Mesendoderm (in vitro differentiated cells): ENCODE data around the gene SPEM1.
"Not testable (repeated sequence)": the region's sequence is repeated elsewhere in the genome, so short reads cannot be mapped to it uniquely, and the experiment has no call there.

Experiments used
- DNase-seq: peaks from one replicate; pipeline ENCODE4 v3.0.0; 2013
- H2AK5ac ChIP-seq: 2 replicates; pipeline ENCODE4 v1.6.1; 2013; ENCODE audit warnings: low read length, inconsistent platforms
- H2BK120ac ChIP-seq: 2 replicates; pipeline ENCODE4 v1.6.1; 2013; ENCODE audit warnings: low read depth, mild to moderate bottlenecking, low read length, moderate library complexity, mixed read lengths
- H2BK15ac ChIP-seq: replicated peaks from 2 replicates; pipeline ENCODE4 v1.6.1; 2013; ENCODE audit warnings: low read depth, mild to moderate bottlenecking, moderate library complexity
- H2BK5ac ChIP-seq: 2 replicates; pipeline ENCODE4 v1.6.1; 2013; ENCODE audit warnings: low read length, inconsistent platforms
- H3K18ac ChIP-seq: 2 replicates; pipeline ENCODE4 v1.6.1; 2013; ENCODE audit warnings: mild to moderate bottlenecking, low read length, mixed read lengths
- H3K23ac ChIP-seq: one replicate; pipeline ENCODE4 v1.6.1; 2013; ENCODE audit warnings: low read length
- H3K27ac ChIP-seq: 2 replicates; pipeline ENCODE4 v1.5.1; 2013; ENCODE audit warnings: low read depth, mild to moderate bottlenecking, inconsistent platforms, low read length, moderate library complexity
- H3K27me3 ChIP-seq: 2 replicates; pipeline ENCODE4 v1.6.1; 2013; ENCODE audit warnings: low read length, control low read depth, mild to moderate bottlenecking, inconsistent platforms; ENCODE audit not compliant: insufficient read depth, poor library complexity
- H3K36me3 ChIP-seq: 2 replicates; pipeline ENCODE4 v1.6.1; 2013; ENCODE audit warnings: low read length, inconsistent platforms; ENCODE audit not compliant: control insufficient read depth, insufficient read depth
- H3K4ac ChIP-seq: one replicate; pipeline ENCODE4 v1.6.1; 2013; ENCODE audit warnings: low read depth, mild to moderate bottlenecking, low read length, moderate library complexity
- H3K4me1 ChIP-seq: 2 replicates; pipeline ENCODE4 v1.6.1; 2013; ENCODE audit warnings: low read depth, low read length, inconsistent platforms; ENCODE audit not compliant: control insufficient read depth
- H3K4me2 ChIP-seq: 2 replicates; pipeline ENCODE4 v1.6.1; 2013; ENCODE audit warnings: low read length
- H3K4me3 ChIP-seq: 2 replicates; pipeline ENCODE4 v1.5.1; 2013; ENCODE audit warnings: mild to moderate bottlenecking, low read length
- H3K56ac ChIP-seq: one replicate; pipeline ENCODE4 v1.6.1; 2013; ENCODE audit warnings: low read length
- H3K79me1 ChIP-seq: 2 replicates; pipeline ENCODE4 v1.6.1; 2013; ENCODE audit warnings: low read length, inconsistent platforms
- H3K79me2 ChIP-seq: 2 replicates; pipeline ENCODE4 v1.6.1; 2013; ENCODE audit warnings: mild to moderate bottlenecking, low read length; ENCODE audit not compliant: control insufficient read depth, insufficient read depth
- H3K9ac ChIP-seq: 2 replicates; pipeline ENCODE4 v1.6.1; 2013; ENCODE audit warnings: low read length, inconsistent platforms
- H4K5ac ChIP-seq: one replicate; pipeline ENCODE4 v1.6.1; 2013; ENCODE audit warnings: low read length
- H4K8ac ChIP-seq: one replicate; pipeline ENCODE4 v1.6.1; 2013; ENCODE audit warnings: low read depth, mild to moderate bottlenecking, control low read depth, low read length, moderate library complexity
- WGBS: extraction: QIAGEN DNeasy Blood & Tissue Kit; methylation state at CpG from one replicate; pipeline ENCODE4 v1.1.7; 2013; ENCODE audit warnings: low lambda C conversion rate, missing lambda C conversion rate; ENCODE audit not compliant: insufficient coverage; ENCODE audit errors: extremely low coverage; 5-methylcytosine and 5-hydroxymethylcytosine counted together

The SPEM1 gene

DNA sequence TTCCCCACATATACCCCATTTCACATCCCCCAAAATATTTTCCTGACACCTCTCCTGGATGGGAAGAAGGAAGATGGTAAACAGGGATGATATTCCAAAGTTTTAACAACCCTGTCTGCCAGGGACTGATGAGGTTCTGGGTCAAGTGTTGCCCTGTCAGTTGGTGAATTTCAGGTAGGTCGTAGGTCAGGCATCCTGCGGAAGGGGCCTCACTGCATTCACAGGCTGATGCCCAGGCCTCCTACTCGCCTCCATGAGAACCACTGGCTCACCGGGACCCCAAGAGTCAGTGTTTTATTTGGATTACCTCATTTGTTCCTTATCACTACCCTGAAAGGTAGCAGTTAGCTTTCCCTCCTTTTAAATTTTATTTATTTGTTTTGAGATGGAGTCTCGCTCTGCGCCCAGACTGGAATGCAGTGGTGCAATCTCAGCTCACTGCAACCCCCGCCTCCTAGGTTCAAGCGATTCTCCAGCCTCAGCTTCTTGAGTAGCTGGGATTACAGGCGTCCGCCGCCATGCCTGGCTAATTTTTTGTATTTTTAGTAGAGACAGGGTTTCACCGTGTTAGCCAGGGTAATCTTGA, 48.8 kb downstream of the SPEM1 start:
- H3K36me3 ChIP-seq: peaks cover 3% of the 10 kb centered on the region
- H3K9ac ChIP-seq: no peak overlapping the region
- WGBS: no CpG with 5 or more reads among the region's 12 CpGs
- H3K4me3 ChIP-seq: no peak overlapping the region
- no peak overlapping the region for H2BK120ac ChIP-seq
- no peak for DNase-seq
- no peaks in the 10 kb centered on the region for H3K79me2 ChIP-seq
- H4K5ac ChIP-seq: no peak overlapping the region
- no peak overlapping the region for H3K4me2 ChIP-seq
- H3K27ac ChIP-seq: no peak overlapping the region
- H2AK5ac ChIP-seq: no peak overlapping the region
- no peak overlapping the region for H3K18ac ChIP-seq
- H3K79me1 ChIP-seq: peaks cover 5% of the 10 kb centered on the region
- no peaks in the 10 kb centered on the region for H3K27me3 ChIP-seq
- H2BK15ac ChIP-seq: no peak overlapping the region
- no peak overlapping the region for H3K56ac ChIP-seq
- H3K23ac ChIP-seq: no peak overlapping the region
- no peak overlapping the region for H2BK5ac ChIP-seq
- H3K4ac ChIP-seq: no peak overlapping the region
- H4K8ac ChIP-seq: no peak overlapping the region
- H3K4me1 ChIP-seq: no peaks in the 10 kb centered on the region

GRCh38 chr17:7469843-7470242, 49.7 kb downstream of the SPEM1 start:
- not testable (repeated sequence) for DNase-seq
- WGBS: no CpG with 5 or more reads among the region's 12 CpGs

DNA sequence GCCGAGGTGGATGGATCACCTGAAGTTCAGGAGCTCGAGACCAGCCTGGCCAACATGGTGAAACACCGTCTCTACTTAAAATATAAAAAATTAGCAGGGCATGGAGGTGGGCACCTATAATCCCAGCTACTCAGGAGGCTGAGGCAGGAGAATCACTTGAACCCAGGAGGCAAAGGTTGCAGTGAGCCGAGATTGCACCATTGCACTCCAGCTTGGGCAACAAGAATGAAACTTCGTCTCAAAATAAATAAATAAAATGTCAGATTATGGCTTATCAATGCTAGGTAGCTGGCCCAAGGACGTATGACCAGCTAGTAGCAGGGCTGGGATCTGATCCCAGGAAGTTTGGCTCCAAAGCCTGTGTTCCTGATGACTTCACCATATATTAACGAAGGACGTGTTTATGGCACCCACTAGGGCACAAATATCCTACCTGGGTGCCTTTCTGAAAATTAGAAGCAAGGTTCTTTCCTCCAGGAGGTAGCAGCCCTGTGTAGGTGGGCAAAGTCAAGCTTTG, 50.4 kb downstream of the SPEM1 start:
- H3K36me3 ChIP-seq, H3K18ac ChIP-seq, H2BK5ac ChIP-seq, H3K27me3 ChIP-seq, H3K79me2 ChIP-seq, H2BK120ac ChIP-seq, H3K4ac ChIP-seq, H2BK15ac ChIP-seq, H3K23ac ChIP-seq, H4K5ac ChIP-seq, H3K4me3 ChIP-seq, H3K27ac ChIP-seq, H2AK5ac ChIP-seq, H3K79me1 ChIP-seq, H3K4me1 ChIP-seq, H4K8ac ChIP-seq, DNase-seq, H3K4me2 ChIP-seq, H3K56ac ChIP-seq, H3K9ac ChIP-seq: not testable (repeated sequence)
- no CpG with 5 or more reads among the region's 8 CpGs for WGBS

More at GRCh38 chr17:7469843-7470242, 49.7 kb downstream of the SPEM1 start:
- H3K4me2 ChIP-seq, H3K36me3 ChIP-seq, H4K5ac ChIP-seq, H2BK120ac ChIP-seq, H3K23ac ChIP-seq, H4K8ac ChIP-seq, H3K9ac ChIP-seq, H3K18ac ChIP-seq, H2BK5ac ChIP-seq, H3K27me3 ChIP-seq, H3K79me1 ChIP-seq, H3K4ac ChIP-seq, H3K27ac ChIP-seq, H3K4me3 ChIP-seq, H3K56ac ChIP-seq, H3K4me1 ChIP-seq, H3K79me2 ChIP-seq, H2AK5ac ChIP-seq, H2BK15ac ChIP-seq: not testable (repeated sequence)
